ENCODE data around the gene SPAG9.
"Not testable (repeated sequence)": the region's sequence is repeated elsewhere in the genome, so short reads cannot be mapped to it uniquely, and the experiment has no call there.

SPAG9 gene

GRCh38 chr17:51112303-51113222 lies 8.1 kb downstream of the SPAG9 start:
- not testable (repeated sequence) for H3K36me3 ChIP-seq (ENCODE audit: insufficient read depth, low read length); H3K9ac ChIP-seq (ENCODE audit: low read depth, low read length); H3K4me1 ChIP-seq (ENCODE audit: insufficient read depth, low read length); H3K9me3 ChIP-seq (ENCODE audit: insufficient read depth, low read depth, low read length); H3K27ac ChIP-seq (ENCODE audit: low read depth, low read length); H3K27me3 ChIP-seq (ENCODE audit: insufficient read depth, low read length); H3K4me3 ChIP-seq (ENCODE audit: low read length)
- 97% methylated on average over 16 of the region's 16 CpGs for WGBS

DNA sequence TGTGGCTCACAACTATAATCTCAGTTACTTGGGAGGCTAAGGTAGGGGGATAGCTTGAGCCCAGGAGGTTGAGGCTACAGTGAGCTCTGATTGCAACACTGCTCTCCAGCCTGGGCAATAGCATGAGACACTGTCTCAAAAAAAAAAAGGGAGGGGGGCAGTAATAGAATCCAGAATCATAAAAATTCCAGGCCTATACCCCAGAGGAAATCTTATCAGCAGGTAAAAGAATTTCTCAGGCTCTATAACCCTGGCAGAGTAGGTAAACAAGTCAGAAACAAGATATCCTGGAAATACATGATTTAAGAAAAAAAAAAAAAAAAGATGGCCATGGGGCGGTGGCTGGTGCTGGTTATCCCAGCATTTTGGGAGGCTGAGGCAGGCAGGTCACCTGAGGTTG lies 12.9 kb downstream of the SPAG9 start:
- H3K9ac ChIP-seq (ENCODE audit: low read depth, low read length), result no peak overlapping the region
- H3K27ac ChIP-seq (ENCODE audit: low read depth, low read length), result no peak overlapping the region
- H3K9me3 ChIP-seq (ENCODE audit: insufficient read depth, low read depth, low read length), result no peaks in the 10 kb centered on the region

GRCh38 chr17:51103451-51103850 lies 17.2 kb downstream of the SPAG9 start:
- 86% methylated on average over 2 of the region's 2 CpGs for WGBS
- H3K9ac ChIP-seq (ENCODE audit: low read depth, low read length), result no peak overlapping the region
- no peaks in the 10 kb centered on the region for H3K9me3 ChIP-seq (ENCODE audit: insufficient read depth, low read depth, low read length)
- no peaks in the 10 kb centered on the region for H3K4me1 ChIP-seq (ENCODE audit: insufficient read depth, low read length)
- H3K36me3 ChIP-seq (ENCODE audit: insufficient read depth, low read length), result no peaks in the 10 kb centered on the region
- H3K27me3 ChIP-seq (ENCODE audit: insufficient read depth, low read length), result no peaks in the 10 kb centered on the region
- no peak overlapping the region for H3K27ac ChIP-seq (ENCODE audit: low read depth, low read length)
- H3K4me3 ChIP-seq (ENCODE audit: low read length), result no peak overlapping the region

More for the DNA sequence above, 12.9 kb downstream of the SPAG9 start:
- WGBS, result 100% methylated on average over 1 of the region's 1 CpG
- Histone ChIP-seq H3K27me3 (ENCODE audit: insufficient read depth, low read length) (no peaks in the 10 kb centered on the region), H3K4me1 (ENCODE audit: insufficient read depth, low read length) (no peaks in the 10 kb centered on the region), H3K36me3 (ENCODE audit: insufficient read depth, low read length) (no peaks in the 10 kb centered on the region), H3K4me3 (ENCODE audit: low read length) (no peak overlapping the region)

DNA sequence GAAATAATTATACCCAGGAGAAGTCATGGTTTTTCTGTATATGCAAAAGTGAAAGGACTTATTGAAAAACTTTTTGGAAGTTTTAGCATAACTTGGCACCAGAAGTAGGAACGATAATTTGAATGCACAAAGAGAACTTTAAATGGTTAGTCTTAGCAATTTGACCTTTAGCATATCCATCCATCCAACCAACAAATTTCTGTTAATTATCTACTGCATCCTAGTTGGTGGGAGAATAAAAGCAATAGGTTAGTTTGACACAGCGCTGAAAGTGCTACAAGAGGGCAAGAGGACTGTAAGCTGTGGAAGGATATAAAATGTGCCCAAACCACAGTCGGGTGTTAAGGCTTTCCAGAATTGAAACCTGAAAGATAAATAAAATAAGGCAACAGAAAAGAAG lies 17.6 kb downstream of the SPAG9 start:
- WGBS, result 89% methylated on average over 3 of the region's 3 CpGs

GRCh38 chr17:51097708-51098446 lies 22.8 kb downstream of the SPAG9 start:
- Histone ChIP-seq H3K36me3 (ENCODE audit: insufficient read depth, low read length) (no peaks in the 10 kb centered on the region), H3K27me3 (ENCODE audit: insufficient read depth, low read length) (no peaks in the 10 kb centered on the region), H3K4me3 (ENCODE audit: low read length) (no peak overlapping the region), H3K4me1 (ENCODE audit: insufficient read depth, low read length) (no peaks in the 10 kb centered on the region), H3K9me3 (ENCODE audit: insufficient read depth, low read depth, low read length) (no peaks in the 10 kb centered on the region), H3K9ac (ENCODE audit: low read depth, low read length) (no peak overlapping the region), H3K27ac (ENCODE audit: low read depth, low read length) (no peak overlapping the region)
- 87% methylated on average over 4 of the region's 4 CpGs for WGBS

More for the DNA sequence above, 17.6 kb downstream of the SPAG9 start:
- Histone ChIP-seq H3K4me1 (ENCODE audit: insufficient read depth, low read length) (no peaks in the 10 kb centered on the region), H3K36me3 (ENCODE audit: insufficient read depth, low read length) (no peaks in the 10 kb centered on the region), H3K27me3 (ENCODE audit: insufficient read depth, low read length) (no peaks in the 10 kb centered on the region), H3K9ac (ENCODE audit: low read depth, low read length) (no peak overlapping the region), H3K4me3 (ENCODE audit: low read length) (no peak overlapping the region), H3K27ac (ENCODE audit: low read depth, low read length) (no peak overlapping the region), H3K9me3 (ENCODE audit: insufficient read depth, low read depth, low read length) (no peaks in the 10 kb centered on the region)

GRCh38 chr17:51091635-51092034 lies 29.0 kb downstream of the SPAG9 start:
- 96% methylated on average over 2 of the region's 2 CpGs for WGBS
- Histone ChIP-seq H3K36me3 (ENCODE audit: insufficient read depth, low read length) (no peaks in the 10 kb centered on the region), H3K27me3 (ENCODE audit: insufficient read depth, low read length) (no peaks in the 10 kb centered on the region), H3K27ac (ENCODE audit: low read depth, low read length) (no peak overlapping the region), H3K9ac (ENCODE audit: low read depth, low read length) (no peak overlapping the region), H3K4me1 (ENCODE audit: insufficient read depth, low read length) (no peaks in the 10 kb centered on the region), H3K9me3 (ENCODE audit: insufficient read depth, low read depth, low read length) (no peaks in the 10 kb centered on the region), H3K4me3 (ENCODE audit: low read length) (no peak overlapping the region)

DNA sequence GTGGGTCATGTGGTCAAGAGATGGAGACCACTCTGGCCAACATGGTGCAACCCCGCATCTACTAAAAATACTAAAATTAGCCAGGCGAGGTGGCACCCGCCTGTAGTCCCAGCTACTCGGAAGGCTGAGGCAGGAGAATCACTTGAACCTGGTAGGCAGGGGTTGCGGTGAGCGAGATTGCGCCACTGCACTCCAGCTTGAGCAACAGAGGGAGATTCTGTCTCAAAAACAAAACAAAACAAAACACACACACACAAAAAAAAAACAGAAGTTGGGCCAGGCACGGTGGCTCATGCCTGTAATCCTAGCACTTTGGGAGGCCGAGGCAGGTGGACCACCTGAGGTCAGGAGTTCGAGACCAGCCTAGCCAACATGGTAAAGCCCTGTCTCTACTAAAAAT lies 31.8 kb downstream of the SPAG9 start:
- H3K27ac ChIP-seq (ENCODE audit: low read depth, low read length); H3K36me3 ChIP-seq (ENCODE audit: insufficient read depth, low read length); H3K4me3 ChIP-seq (ENCODE audit: low read length); H3K9ac ChIP-seq (ENCODE audit: low read depth, low read length); H3K4me1 ChIP-seq (ENCODE audit: insufficient read depth, low read length); H3K27me3 ChIP-seq (ENCODE audit: insufficient read depth, low read length); H3K9me3 ChIP-seq (ENCODE audit: insufficient read depth, low read depth, low read length): not testable (repeated sequence)
- 96% methylated on average over 10 of the region's 10 CpGs for WGBS

DNA sequence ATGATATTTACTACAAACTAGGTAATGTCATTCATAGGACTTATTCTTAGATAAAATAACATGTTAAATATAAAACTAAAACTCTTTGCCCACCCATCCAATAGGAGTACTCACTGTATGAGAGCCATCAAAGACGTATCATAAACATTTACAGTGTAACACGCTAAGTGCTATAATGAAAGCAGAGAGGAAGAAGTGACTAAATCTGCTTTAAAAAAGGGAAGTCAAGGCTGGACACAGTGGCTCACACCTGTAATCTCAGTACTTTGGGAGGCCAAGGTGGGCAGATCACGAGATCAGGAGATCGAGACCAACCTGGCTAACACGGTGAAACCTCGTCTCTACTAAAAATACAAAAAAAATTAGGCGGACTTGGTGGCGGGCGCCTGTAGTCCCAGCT lies 32.4 kb downstream of the SPAG9 start:
- no peak overlapping the region for H3K4me3 ChIP-seq (ENCODE audit: low read length)
- H3K27me3 ChIP-seq (ENCODE audit: insufficient read depth, low read length), result no peaks in the 10 kb centered on the region
- H3K4me1 ChIP-seq (ENCODE audit: insufficient read depth, low read length), result no peaks in the 10 kb centered on the region
- H3K9me3 ChIP-seq (ENCODE audit: insufficient read depth, low read depth, low read length), result no peaks in the 10 kb centered on the region
- no peak overlapping the region for H3K27ac ChIP-seq (ENCODE audit: low read depth, low read length)
- WGBS, result 96% methylated on average over 9 of the region's 9 CpGs
- no peak overlapping the region for H3K9ac ChIP-seq (ENCODE audit: low read depth, low read length)
- H3K36me3 ChIP-seq (ENCODE audit: insufficient read depth, low read length), result no peaks in the 10 kb centered on the region

DNA sequence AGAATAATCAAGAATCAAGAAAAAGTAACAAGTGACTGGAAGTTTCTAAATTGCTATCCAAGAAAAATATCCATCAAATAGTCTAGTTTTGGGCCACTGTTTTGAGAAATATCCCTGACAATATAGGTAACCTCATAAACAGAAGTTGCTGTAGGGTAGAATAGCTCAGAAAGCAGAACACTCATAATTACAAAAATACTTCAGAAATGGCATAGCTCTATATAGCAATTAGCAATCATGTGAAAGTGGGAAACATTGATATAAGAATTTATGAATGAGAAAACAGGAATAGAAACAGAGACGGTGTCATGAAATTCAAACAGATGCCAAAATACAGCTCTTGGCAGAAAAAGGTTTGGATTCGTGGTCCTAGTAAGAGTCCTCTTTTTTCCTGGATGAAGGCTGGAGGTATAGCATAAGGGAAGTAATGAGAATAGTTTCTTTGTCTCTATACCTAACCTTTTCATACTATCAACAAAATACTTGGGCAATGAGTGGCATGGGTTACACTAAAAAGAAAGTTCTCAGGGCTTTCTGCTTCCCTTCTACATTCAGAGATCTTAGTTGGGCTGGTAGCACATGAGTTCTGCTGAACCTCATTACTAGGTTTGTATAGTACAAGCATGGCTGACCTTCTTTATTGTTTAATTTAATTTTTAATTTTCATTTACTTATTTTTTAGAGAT lies 33.5 kb downstream of the SPAG9 start:
- Histone ChIP-seq H3K9ac (ENCODE audit: low read depth, low read length) (no peak overlapping the region), H3K36me3 (ENCODE audit: insufficient read depth, low read length) (no peaks in the 10 kb centered on the region), H3K27ac (ENCODE audit: low read depth, low read length) (no peak overlapping the region), H3K4me1 (ENCODE audit: insufficient read depth, low read length) (no peaks in the 10 kb centered on the region), H3K4me3 (ENCODE audit: low read length) (no peak overlapping the region), H3K27me3 (ENCODE audit: insufficient read depth, low read length) (no peaks in the 10 kb centered on the region), H3K9me3 (ENCODE audit: insufficient read depth, low read depth, low read length) (no peaks in the 10 kb centered on the region)
- WGBS, result 94% methylated on average over 2 of the region's 2 CpGs

GRCh38 chr17:51085150-51085805 lies 35.4 kb downstream of the SPAG9 start:
- Histone ChIP-seq H3K9ac (ENCODE audit: low read depth, low read length) (no peak overlapping the region), H3K27ac (ENCODE audit: low read depth, low read length) (no peak overlapping the region), H3K4me1 (ENCODE audit: insufficient read depth, low read length) (no peaks in the 10 kb centered on the region), H3K4me3 (ENCODE audit: low read length) (no peak overlapping the region), H3K27me3 (ENCODE audit: insufficient read depth, low read length) (no peaks in the 10 kb centered on the region), H3K9me3 (ENCODE audit: insufficient read depth, low read depth, low read length) (no peaks in the 10 kb centered on the region), H3K36me3 (ENCODE audit: insufficient read depth, low read length) (no peaks in the 10 kb centered on the region)
- 95% methylated on average over 4 of the region's 6 CpGs for WGBS

DNA sequence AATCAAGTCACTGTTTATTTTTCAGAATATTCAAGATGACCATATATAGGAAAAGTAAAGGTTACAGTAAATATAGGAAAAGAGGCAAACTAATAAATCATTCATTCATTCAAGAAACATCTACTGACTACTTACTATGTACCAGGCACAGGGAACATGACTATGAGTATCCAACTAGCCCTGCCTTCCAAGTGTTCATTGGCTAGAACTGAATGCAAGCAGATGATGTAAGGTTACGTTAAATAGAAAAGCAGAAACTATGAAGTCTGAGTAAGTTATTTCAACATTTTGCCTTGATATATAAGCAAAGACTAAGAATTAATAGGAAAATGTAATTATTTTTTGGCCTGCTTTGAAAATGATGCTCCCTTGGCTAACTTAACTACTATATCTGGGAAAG lies 36.7 kb downstream of the SPAG9 start:
- WGBS, result 94% methylated on average over 1 of the region's 1 CpG

More for the DNA sequence above, 36.7 kb downstream of the SPAG9 start:
- Histone ChIP-seq H3K4me3 (ENCODE audit: low read length) (no peak overlapping the region), H3K36me3 (ENCODE audit: insufficient read depth, low read length) (peaks cover 6% of the 10 kb centered on the region), H3K27me3 (ENCODE audit: insufficient read depth, low read length) (no peaks in the 10 kb centered on the region), H3K9me3 (ENCODE audit: insufficient read depth, low read depth, low read length) (no peaks in the 10 kb centered on the region), H3K4me1 (ENCODE audit: insufficient read depth, low read length) (no peaks in the 10 kb centered on the region), H3K9ac (ENCODE audit: low read depth, low read length) (no peak overlapping the region), H3K27ac (ENCODE audit: low read depth, low read length) (no peak overlapping the region)
